H9 (cell line): ENCODE data around the gene APBB2. TPM values are rescaled to one million over a fixed set of nuclear protein-coding genes. Genes with fewer than 3 reads are reported as not detected.

Experiments used
- DNase-seq: peaks from one replicate; pipeline ENCODE4 v3.0.0-alpha.2; 2017
- H2AFZ ChIP-seq: one replicate; pipeline ENCODE4 v1.6.1; 2013; ENCODE audit warnings: mild to moderate bottlenecking, low read length, control low read depth, moderate library complexity
- H2AK5ac ChIP-seq: 2 replicates; pipeline ENCODE4 v1.6.1; 2013; ENCODE audit warnings: low read length, control low read depth, mixed read lengths; ENCODE audit not compliant: insufficient read length
- H2BK120ac ChIP-seq: one replicate; pipeline ENCODE4 v1.6.1; 2013; ENCODE audit warnings: low read depth, mild to moderate bottlenecking, low read length, control low read depth, inconsistent platforms; ENCODE audit not compliant: poor library complexity, severe bottlenecking
- H2BK12ac ChIP-seq: 2 replicates; pipeline ENCODE4 v1.6.1; 2013; ENCODE audit warnings: low read length, control low read depth, mixed read lengths, low read depth; ENCODE audit not compliant: insufficient read length
- H2BK15ac ChIP-seq: 2 replicates; pipeline ENCODE4 v1.6.1; 2013; ENCODE audit warnings: low read depth, low read length, control low read depth
- H2BK20ac ChIP-seq: one replicate; pipeline ENCODE4 v1.6.1; 2013; ENCODE audit warnings: low read depth, mild to moderate bottlenecking, low read length, control low read depth, inconsistent platforms; ENCODE audit not compliant: poor library complexity, severe bottlenecking
- H2BK5ac ChIP-seq: 2 replicates; pipeline ENCODE4 v1.6.1; 2013; ENCODE audit warnings: low read length, control low read depth, mixed read lengths; ENCODE audit not compliant: insufficient read length
- H3K14ac ChIP-seq: 2 replicates; pipeline ENCODE4 v1.6.1; 2013; ENCODE audit warnings: low read length, control low read depth; ENCODE audit not compliant: insufficient read depth
- H3K18ac ChIP-seq: 2 replicates; pipeline ENCODE4 v1.6.1; 2013; ENCODE audit warnings: low read depth, mild to moderate bottlenecking, mixed read lengths, low read length, control low read depth; ENCODE audit not compliant: insufficient read length
- H3K23ac ChIP-seq: 2 replicates; pipeline ENCODE4 v1.6.1; 2013; ENCODE audit warnings: low read length, control low read depth, mixed read lengths, low read depth; ENCODE audit not compliant: insufficient read length
- H3K23me2 ChIP-seq: 2 replicates; pipeline ENCODE4 v1.6.1; 2013; ENCODE audit warnings: low read depth, mild to moderate bottlenecking, mixed read lengths, low read length, control low read depth; ENCODE audit not compliant: insufficient read length, poor library complexity, severe bottlenecking
- H3K27ac ChIP-seq: 2 replicates; pipeline ENCODE4 v1.5.1; 2013; ENCODE audit warnings: low read length, control low read depth, mixed read lengths, low read depth; ENCODE audit not compliant: insufficient read length
- H3K27me3 ChIP-seq: 2 replicates; pipeline ENCODE4 v1.6.1; 2013; ENCODE audit warnings: low read length, control low read depth, inconsistent platforms; ENCODE audit not compliant: insufficient read depth
- H3K4ac ChIP-seq: 2 replicates; pipeline ENCODE4 v1.6.1; 2013; ENCODE audit warnings: low read depth, mild to moderate bottlenecking, control low read depth, inconsistent platforms, low read length, moderate library complexity
- H3K4me1 ChIP-seq: 2 replicates; pipeline ENCODE4 v1.6.1; 2013; ENCODE audit warnings: low read length, control low read depth, inconsistent platforms; ENCODE audit not compliant: insufficient read depth
- H3K4me2 ChIP-seq: 2 replicates; pipeline ENCODE4 v1.6.1; 2013; ENCODE audit warnings: low read length, control low read depth, mixed read lengths; ENCODE audit not compliant: insufficient read length, insufficient read depth
- H3K56ac ChIP-seq: 2 replicates; pipeline ENCODE4 v1.6.1; 2013; ENCODE audit warnings: low read depth, mild to moderate bottlenecking, mixed read lengths, low read length, control low read depth; ENCODE audit not compliant: insufficient read length
- H3K79me1 ChIP-seq: 2 replicates; pipeline ENCODE4 v1.6.1; 2013; ENCODE audit warnings: low read depth, mild to moderate bottlenecking, moderate library complexity, low read length, control low read depth, inconsistent platforms; ENCODE audit not compliant: insufficient read depth, poor library complexity, severe bottlenecking
- H3K79me2 ChIP-seq: 2 replicates; pipeline ENCODE4 v1.6.1; 2013; ENCODE audit warnings: low read length, control low read depth, inconsistent platforms; ENCODE audit not compliant: insufficient read depth
- H3K9ac ChIP-seq: 2 replicates; pipeline ENCODE4 v1.6.1; 2013; ENCODE audit warnings: low read length, control low read depth, mixed read lengths; ENCODE audit not compliant: insufficient read length; ENCODE audit errors: extremely low read depth
- H3K9me3 ChIP-seq: one replicate; pipeline ENCODE4 v1.6.1; 2013; ENCODE audit warnings: low read depth, low read length, inconsistent platforms; ENCODE audit not compliant: control insufficient read depth
- H3T11ph ChIP-seq: one replicate; pipeline ENCODE4 v1.6.1; 2013; ENCODE audit warnings: mild to moderate bottlenecking, low read length, control low read depth, inconsistent platforms
- H4K20me1 ChIP-seq: one replicate; pipeline ENCODE4 v1.6.1; 2013; ENCODE audit not compliant: control insufficient read depth, insufficient read length, insufficient read depth
- H4K5ac ChIP-seq: 2 replicates; pipeline ENCODE4 v1.6.1; 2013; ENCODE audit warnings: low read depth, mild to moderate bottlenecking, mixed read lengths, low read length, control low read depth; ENCODE audit not compliant: insufficient read length
- H4K8ac ChIP-seq: replicated peaks from 2 replicates; pipeline ENCODE4 v1.6.1; 2013; ENCODE audit warnings: low read length, control low read depth, mixed read lengths, low read depth; ENCODE audit not compliant: insufficient read length
- H4K91ac ChIP-seq: 2 replicates; pipeline ENCODE4 v1.6.1; 2013; ENCODE audit warnings: low read depth, mild to moderate bottlenecking, moderate library complexity, mixed read lengths, low read length, control low read depth; ENCODE audit not compliant: insufficient read length
- H3K27ac Mint-ChIP-seq, 3 experiments: 2 replicates in 2 of 3; 3 replicates in 1 of 3; pipeline ENCODE4 v1.8.0; 2020 to 2021; ENCODE audit warnings: mixed read lengths in 3 of 3, mild to moderate bottlenecking in 1 of 3, moderate library complexity in 1 of 3
- H3K27me3 Mint-ChIP-seq: 2 replicates; pipeline ENCODE4 v1.8.0; 2021; ENCODE audit warnings: low read depth, mild to moderate bottlenecking, moderate library complexity, mixed read lengths
- H3K36me3 Mint-ChIP-seq, 3 experiments: 2 replicates in 2 of 3; 3 replicates in 1 of 3; pipeline ENCODE4 v1.8.0; 2020 to 2021; ENCODE audit warnings: low read depth in 3 of 3, mixed read lengths in 3 of 3; ENCODE audit not compliant: insufficient read depth in 1 of 3
- H3K4me1 Mint-ChIP-seq, 2 experiments: 2 replicates each; pipeline ENCODE4 v1.8.0; 2020; ENCODE audit warnings: mixed read lengths in 2 of 2
- H3K4me3 Mint-ChIP-seq, 2 experiments: 2 replicates in 1 of 2; 3 replicates in 1 of 2; pipeline ENCODE4 v1.8.0; 2020 to 2021; ENCODE audit warnings: mild to moderate bottlenecking in 2 of 2, mixed read lengths in 2 of 2, moderate library complexity in 1 of 2
- H3K9me3 Mint-ChIP-seq, 2 experiments: 2 replicates in 1 of 2; 3 replicates in 1 of 2; pipeline ENCODE4 v1.8.0; 2020; ENCODE audit warnings: mild to moderate bottlenecking in 2 of 2, mixed read lengths in 2 of 2, moderate library complexity in 1 of 2
- WGBS: extraction: QIAGEN DNeasy Blood & Tissue Kit; methylation state at CpG from one replicate; pipeline ENCODE4 v1.1.7; 2013; ENCODE audit warnings: missing lambda C conversion rate, low lambda C conversion rate, mixed read lengths; ENCODE audit not compliant: insufficient read length; ENCODE audit errors: extremely low coverage; 5-methylcytosine and 5-hydroxymethylcytosine counted together
- total RNA-seq: library from RNA; stranded (reverse); gene quantifications from 2 replicates; pipeline ENCODE4 v1.2.1, GENCODE V29; 2021
- TF ChIP-seq, protein P1 (sequence below): fragments of 200-600 bp; sonication (generic); conservative IDR thresholded peaks from 3 replicates; pipeline ENCODE4 v1.8.0; 2021; ENCODE audit warnings: antibody characterized with exemption, mild to moderate bottlenecking

The APBB2 gene
- total RNA-seq, 1 experiment from 2014 or later: 39.6 TPM

DNA sequence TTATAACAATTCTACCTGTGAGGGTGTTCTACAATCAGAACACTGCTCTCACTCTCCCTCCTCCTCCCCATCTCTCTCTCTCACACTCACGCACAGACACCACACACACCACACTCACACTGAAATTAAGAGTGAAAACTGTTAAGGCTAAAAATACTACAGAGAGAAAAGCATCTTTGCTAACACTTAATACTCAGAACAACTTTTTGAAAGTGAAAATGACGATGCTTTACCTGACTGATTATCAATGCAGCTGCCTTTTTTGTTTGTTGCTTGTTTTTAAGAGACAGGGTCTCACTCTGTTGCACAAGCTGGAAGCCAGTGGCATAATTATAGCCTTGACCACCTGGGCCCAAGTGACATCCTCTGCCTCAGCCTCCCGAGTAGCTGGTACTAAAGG is 222.4 kb downstream of the APBB2 start:
- Mint-ChIP-seq H3K27me3 (no peaks in the 10 kb centered on the region), H3K27ac (peak overlapping the region in 1 of 3 experiments; percentile 2; a peak in 1 of 7 replicates), H3K9me3 (no peaks in the 10 kb centered on the region), H3K36me3 (no peaks in the 10 kb centered on the region), H3K4me1 (no peaks in the 10 kb centered on the region; a peak in 1 of 4 replicates), H3K4me3 (no peak overlapping the region)
- no peak overlapping the region for H4K5ac ChIP-seq
- no peak overlapping the region for H2AFZ ChIP-seq
- no peak overlapping the region for H3K14ac ChIP-seq
- H2AK5ac ChIP-seq: no peak overlapping the region
- H4K20me1 ChIP-seq: no peaks in the 10 kb centered on the region
- H3T11ph ChIP-seq: no peak overlapping the region
- H4K91ac ChIP-seq: no peak overlapping the region
- H3K79me2 ChIP-seq: no peaks in the 10 kb centered on the region
- TF ChIP-seq, protein P1, sequence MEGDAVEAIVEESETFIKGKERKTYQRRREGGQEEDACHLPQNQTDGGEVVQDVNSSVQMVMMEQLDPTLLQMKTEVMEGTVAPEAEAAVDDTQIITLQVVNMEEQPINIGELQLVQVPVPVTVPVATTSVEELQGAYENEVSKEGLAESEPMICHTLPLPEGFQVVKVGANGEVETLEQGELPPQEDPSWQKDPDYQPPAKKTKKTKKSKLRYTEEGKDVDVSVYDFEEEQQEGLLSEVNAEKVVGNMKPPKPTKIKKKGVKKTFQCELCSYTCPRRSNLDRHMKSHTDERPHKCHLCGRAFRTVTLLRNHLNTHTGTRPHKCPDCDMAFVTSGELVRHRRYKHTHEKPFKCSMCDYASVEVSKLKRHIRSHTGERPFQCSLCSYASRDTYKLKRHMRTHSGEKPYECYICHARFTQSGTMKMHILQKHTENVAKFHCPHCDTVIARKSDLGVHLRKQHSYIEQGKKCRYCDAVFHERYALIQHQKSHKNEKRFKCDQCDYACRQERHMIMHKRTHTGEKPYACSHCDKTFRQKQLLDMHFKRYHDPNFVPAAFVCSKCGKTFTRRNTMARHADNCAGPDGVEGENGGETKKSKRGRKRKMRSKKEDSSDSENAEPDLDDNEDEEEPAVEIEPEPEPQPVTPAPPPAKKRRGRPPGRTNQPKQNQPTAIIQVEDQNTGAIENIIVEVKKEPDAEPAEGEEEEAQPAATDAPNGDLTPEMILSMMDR: no peak
- H3K23me2 ChIP-seq: no peaks in the 10 kb centered on the region
- no peak overlapping the region for H3K9ac ChIP-seq
- H3K27me3 ChIP-seq: no peaks in the 10 kb centered on the region
- H2BK15ac ChIP-seq: no peak overlapping the region
- H4K8ac ChIP-seq: no peak overlapping the region
- H2BK120ac ChIP-seq: no peak overlapping the region
- H3K4me1 ChIP-seq: no peaks in the 10 kb centered on the region
- H2BK12ac ChIP-seq: no peak overlapping the region
- no peak overlapping the region for H3K27ac ChIP-seq
- no peak overlapping the region for H3K4me2 ChIP-seq
- no peak overlapping the region for H2BK20ac ChIP-seq
- no peaks in the 10 kb centered on the region for H3K9me3 ChIP-seq
- H3K23ac ChIP-seq: no peak overlapping the region
- DNase-seq: no peak
- no peaks in the 10 kb centered on the region for H3K79me1 ChIP-seq
- no peak overlapping the region for H3K56ac ChIP-seq
- H3K18ac ChIP-seq: no peak overlapping the region
- WGBS: no CpG with 5 or more reads among the region's 3 CpGs
- H3K4ac ChIP-seq: no peak overlapping the region
- H2BK5ac ChIP-seq: no peak overlapping the region
